HT-29 (cell line): ENCODE measurements around the gene CEACAM18. TPM values are rescaled to one million over a fixed set of nuclear protein-coding genes. Genes with fewer than 3 reads are reported as not detected.
"Not testable (repeated sequence)": the region's sequence is repeated elsewhere in the genome, so short reads cannot be mapped to it uniquely, and the experiment has no call there.

Source experiments
- DNase-seq: peaks from one replicate; pipeline ENCODE4 v3.0.0-alpha.2; 2015; ENCODE audit warnings: low spot score
- total RNA-seq: library from RNA; depleted of rRNA; stranded (reverse); fragments of >200 nt; shearing (Covaris generic); gene quantifications from 2 replicates; pipeline ENCODE4 v1.2.3, GENCODE V29; 2014

CEACAM18 gene
- total RNA-seq, 1 experiment from 2014 or later, result not detected

DNA sequence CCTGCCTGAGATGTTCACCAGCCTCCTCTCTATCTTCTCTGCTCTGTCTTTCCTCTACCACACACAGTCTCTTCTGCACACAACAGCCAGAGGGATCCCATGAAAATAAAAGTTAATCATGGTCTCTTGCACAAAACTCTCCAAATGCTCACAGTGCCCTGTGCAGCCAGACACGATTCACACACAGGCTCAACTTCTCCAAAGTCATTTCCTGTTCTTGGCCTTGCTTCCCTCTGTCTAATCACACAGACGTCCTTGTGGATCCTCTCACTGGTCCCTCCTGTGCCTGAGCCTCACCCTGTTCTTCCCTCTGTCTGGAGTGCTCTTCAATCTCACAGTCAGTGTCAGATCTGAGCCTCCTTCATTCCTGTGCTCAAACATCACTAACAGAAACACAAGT lies 15.4 kb downstream of the CEACAM18 start:
- no peak for DNase-seq

DNA sequence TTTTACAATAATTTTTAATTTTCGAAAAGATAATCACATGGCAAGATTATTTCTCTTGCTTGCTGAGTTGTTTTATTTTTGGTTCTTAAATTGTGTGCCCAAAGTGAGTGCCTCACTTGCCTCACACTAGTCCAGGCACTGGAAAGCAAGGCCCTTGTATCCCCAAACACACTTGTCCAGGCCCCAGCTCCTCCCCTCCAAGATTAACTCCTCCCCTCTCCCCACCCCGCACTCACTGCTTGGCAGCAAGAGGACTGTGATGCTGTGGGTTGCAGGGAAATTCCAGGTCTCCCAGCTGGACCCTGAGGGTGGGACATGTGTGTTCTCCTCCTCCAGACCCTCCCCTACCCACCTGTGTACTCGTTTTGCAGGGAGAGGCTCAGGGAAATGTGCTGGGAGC lies 19.3 kb downstream of the CEACAM18 start:
- DNase-seq, result no peak

- not testable (repeated sequence) for DNase-seq
Measured at GRCh38 chr19:51500931-51501330, 22.6 kb downstream of the CEACAM18 start.

DNA sequence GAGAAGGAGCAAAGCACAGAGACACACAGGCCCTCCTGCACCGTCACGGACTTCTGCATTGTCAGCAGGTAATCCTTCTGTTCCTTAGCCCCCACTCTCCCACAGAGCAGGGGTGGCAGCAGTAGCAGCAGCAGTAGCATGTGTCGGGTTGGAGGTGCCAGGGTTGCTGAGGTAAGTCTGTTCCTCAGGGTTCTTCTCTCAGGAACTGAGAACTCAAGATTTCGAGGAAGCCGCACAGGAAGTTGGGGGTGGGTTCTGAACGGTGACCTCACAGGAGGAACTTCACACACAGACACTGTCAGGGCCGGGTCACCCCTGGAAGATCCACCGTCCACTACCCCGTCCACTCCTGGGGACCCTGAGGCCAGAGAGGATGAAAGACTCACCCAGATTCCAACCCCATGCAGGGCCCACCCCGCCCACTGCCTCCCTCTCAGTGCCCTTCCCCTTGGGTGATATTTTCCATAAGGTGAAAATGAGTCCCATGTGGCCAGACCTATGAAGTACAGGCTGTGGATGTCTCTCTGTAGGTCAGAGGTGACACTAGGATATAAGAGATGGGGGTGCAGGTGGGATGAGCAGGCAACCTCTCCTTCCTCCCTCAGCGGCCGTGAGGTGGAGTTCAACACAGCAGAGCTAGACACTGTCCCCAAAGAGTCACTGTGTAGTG lies 23.4 kb downstream of the CEACAM18 start, which contains the start of gene SIGLEC12:
Gene SIGLEC12 (minus strand): TSS at position 207 of the 670 bp plus-strand sequence. CDS start 67 bp downstream, at position 140.
- no peak for DNase-seq

DNA sequence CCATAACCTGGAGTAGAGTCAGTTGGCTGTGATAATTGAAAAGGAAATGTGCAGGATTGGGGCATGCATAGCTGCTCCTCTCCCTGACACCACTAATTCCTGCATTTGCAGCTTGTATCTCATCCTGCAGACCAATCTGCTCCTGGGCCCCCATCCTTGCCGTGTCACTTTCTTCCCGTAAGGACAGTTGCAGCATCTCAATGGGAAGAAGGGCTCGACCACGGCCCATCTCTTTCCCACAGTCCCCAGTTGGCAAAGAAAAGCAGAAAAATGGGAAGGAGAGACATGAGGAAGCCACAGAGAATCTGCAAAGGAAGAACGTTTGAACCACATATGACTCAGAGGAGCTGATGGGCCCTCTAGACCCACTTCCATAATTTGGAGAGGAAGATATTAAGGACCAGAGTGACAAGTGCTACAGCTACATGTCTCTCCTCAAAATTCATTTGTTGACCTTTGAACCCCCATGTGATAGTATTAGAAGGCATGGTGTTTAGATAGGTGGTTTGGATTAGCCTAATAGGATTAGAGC lies 25.0 kb downstream of the CEACAM18 start:
- DNase-seq, result no peak

DNA sequence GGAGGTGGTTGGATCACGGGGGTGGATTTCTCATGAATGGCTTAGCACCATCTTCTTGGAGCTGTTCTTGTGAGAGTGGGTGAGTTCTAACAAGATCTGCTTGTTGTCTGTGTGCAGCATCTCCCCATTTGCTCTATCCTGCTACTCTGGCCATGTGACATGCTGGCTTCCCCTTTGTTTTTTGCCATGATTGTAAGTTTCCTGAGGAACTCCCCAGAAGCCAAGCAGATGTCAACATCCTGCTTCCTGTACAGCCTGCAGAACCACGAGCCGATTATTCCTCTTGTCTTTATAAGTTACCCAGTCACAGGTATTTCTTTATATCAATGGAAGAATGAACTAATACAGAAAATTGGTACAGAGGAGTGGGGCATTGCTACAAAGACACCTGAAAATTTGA lies 25.6 kb downstream of the CEACAM18 start:
- no peak for DNase-seq

GRCh38 chr19:51505904-51506303 lies 27.6 kb downstream of the CEACAM18 start:
- DNase-seq, result no peak

- DNase-seq, result no peak
Measured at GRCh38 chr19:51507192-51507591, 28.9 kb downstream of the CEACAM18 start.

DNA sequence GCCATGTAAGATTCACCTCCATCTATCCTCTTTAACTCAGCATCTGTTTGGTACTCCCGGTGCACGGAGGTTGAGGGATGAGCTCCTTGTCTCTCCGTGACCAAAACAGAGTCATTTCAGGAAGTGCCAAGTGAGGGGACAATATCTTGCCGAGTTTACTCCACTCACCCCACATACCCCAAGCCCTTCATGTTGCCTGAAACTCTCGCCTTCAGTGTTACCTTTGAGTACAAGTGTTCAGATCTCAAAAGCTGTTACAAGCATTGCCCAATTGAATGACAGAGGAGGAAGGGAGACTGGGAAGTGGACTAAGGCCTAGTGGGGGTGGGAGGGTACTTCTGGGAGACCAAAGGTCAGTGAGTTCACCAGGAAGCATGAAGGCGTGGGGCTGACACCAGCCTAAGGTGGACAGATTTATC lies 29.3 kb downstream of the CEACAM18 start:
- peak; percentile 17 for DNase-seq

GRCh38 chr19:51508059-51508733 lies 29.9 kb downstream of the CEACAM18 start:
- DNase-seq, result no peak

GRCh38 chr19:51509823-51510660 lies 31.7 kb downstream of the CEACAM18 start:
- DNase-seq, result no peak

GRCh38 chr19:51511353-51511752 lies 33.0 kb downstream of the CEACAM18 start:
- DNase-seq, result peak; percentile 45

DNA sequence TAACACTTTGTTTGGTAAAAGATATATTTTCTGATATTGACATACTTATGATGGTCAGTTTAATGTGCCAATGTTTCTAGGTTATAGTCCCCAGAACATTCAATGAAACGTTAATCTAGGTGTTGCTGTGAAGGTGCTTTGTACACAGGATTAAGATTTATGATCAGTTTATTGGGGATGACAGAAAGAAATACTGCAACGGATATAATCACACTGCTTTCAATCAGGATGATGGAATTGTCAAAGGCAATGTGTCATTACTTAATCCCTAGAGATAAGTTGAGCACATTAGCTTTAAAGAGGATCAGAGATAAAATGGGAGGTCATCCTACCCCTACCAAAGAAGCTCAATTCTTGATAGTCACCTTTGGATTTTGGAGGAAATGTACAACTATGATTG lies 35.6 kb downstream of the CEACAM18 start:
- no peak for DNase-seq

GRCh38 chr19:51514866-51515481 lies 36.6 kb downstream of the CEACAM18 start:
- peak; percentile 93 for DNase-seq

DNA sequence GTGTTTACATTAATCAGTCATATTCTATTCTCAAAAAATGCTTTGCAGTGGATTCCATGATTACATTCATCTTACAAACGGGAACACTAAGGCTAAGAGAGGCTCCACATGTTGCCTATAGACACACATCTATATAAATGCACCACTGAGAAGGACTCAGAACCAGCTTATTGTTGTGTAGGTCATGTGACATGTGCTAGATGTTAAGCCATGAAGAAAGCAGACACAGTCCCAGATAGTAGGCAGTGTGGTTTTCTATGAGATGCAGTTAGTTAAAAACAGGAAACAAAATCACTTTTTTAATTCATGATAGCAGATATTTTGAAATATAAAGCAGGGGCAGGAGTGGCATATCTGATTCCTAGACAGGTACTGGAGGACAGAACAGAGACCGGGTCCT lies 42.4 kb downstream of the CEACAM18 start:
- no peak for DNase-seq

- DNase-seq, result no peak
Measured at GRCh38 chr19:51521357-51521756, 43.0 kb downstream of the CEACAM18 start.

GRCh38 chr19:51521781-51522180 lies 43.4 kb downstream of the CEACAM18 start:
- DNase-seq, result no peak

- no peak for DNase-seq
Measured at GRCh38 chr19:51524666-51525264, 46.4 kb downstream of the CEACAM18 start.

DNA sequence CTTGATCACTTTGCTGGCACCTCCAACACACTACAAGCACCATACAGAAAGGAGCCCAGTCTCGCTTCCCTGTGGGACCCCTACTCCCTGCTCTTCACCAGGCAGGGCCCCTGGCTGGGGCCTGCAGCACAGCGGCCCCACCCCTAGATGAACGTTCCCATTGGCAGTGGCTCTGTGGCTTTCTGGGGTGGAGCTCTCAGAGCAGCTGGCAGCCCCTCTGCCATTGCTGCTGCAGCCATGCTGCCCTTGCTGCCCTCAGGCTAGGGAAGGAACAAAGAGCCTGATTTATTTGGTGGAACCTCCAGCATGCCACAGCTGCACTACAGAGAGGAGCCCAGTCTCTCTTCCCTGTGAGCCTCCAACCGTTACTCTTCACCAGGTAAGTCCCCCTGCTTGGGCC lies 47.3 kb downstream of the CEACAM18 start:
- DNase-seq, result no peak

DNA sequence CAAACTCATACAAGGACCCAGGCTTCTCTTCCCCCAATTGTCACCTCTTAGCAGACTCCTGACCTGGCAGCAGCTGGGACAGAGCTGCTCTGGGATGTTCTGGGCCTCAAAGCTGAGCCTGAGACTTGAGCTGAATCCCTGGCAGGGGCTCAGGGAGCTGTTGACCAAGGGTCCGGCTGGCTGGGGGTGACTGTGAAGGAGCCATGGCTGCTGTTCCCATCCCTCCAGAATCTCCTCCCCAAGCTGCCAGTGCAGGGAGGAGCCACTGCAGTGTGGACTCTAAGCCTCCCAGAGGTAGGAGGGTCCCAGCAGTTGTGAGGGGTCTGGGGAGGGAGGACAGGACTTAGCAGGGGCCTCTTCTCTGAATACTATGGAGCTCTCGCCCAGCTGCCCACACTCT lies 51.0 kb downstream of the CEACAM18 start:
- no peak for DNase-seq

DNA sequence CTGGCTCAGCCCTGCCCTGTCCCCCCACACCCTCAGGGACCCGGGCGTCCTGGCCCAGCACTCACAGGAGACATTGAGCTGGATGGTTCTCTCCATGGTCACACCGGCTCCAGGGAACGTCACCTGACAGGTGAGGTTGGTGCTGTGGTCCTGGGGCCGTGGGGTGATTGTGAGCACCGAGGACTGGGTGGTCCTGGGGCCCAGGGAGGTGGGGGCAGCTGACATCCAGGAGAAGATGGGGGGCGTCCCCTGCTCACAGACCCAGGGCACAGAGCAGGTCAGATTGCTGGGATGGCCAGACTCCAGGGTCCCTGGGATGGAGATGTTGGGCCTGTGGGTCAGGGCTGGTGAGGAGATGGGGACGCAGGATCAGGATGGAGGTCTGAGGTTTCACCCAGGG lies 52.3 kb downstream of the CEACAM18 start:
- no peak for DNase-seq
